HFFc6 (cell line): ENCODE data around the gene EVI5L. TPM values are rescaled to one million over a fixed set of nuclear protein-coding genes. Genes with fewer than 3 reads are reported as not detected.

Source experiments
- DNase-seq: peaks from one replicate; pipeline ENCODE4 v3.0.0-alpha.2; 2018
- H3K27ac Mint-ChIP-seq: 2 replicates; pipeline ENCODE4 v1.8.0; 2020; ENCODE audit warnings: mild to moderate bottlenecking, mixed read lengths
- H3K27me3 Mint-ChIP-seq: 2 replicates; pipeline ENCODE4 v1.8.0; 2021; ENCODE audit warnings: mild to moderate bottlenecking, moderate library complexity, mixed read lengths; ENCODE audit not compliant: insufficient read depth
- H3K36me3 Mint-ChIP-seq: 2 replicates; pipeline ENCODE4 v1.8.0; 2021; ENCODE audit warnings: low read depth, mixed read lengths
- H3K4me1 Mint-ChIP-seq: 2 replicates; pipeline ENCODE4 v1.8.0; 2020; ENCODE audit warnings: low read depth, mixed read lengths
- H3K4me3 Mint-ChIP-seq: 2 replicates; pipeline ENCODE4 v1.8.0; 2020; ENCODE audit warnings: mild to moderate bottlenecking, moderate library complexity, mixed read lengths
- H3K9me3 Mint-ChIP-seq: 2 replicates; pipeline ENCODE4 v1.8.0; 2020; ENCODE audit warnings: mild to moderate bottlenecking, mixed read lengths
- CTCF ChIP-seq: fragments of 200-600 bp; sonication (generic); IDR thresholded peaks from 2 replicates; pipeline ENCODE4 v1.5.0; 2021; ENCODE audit warnings: antibody characterized with exemption, mild to moderate bottlenecking
- total RNA-seq, 6 experiments: library from RNA; stranded (reverse); fragmentation: NEBNext Ultra II Directional; extraction: Animal tissue kit (Norgen Biotek cat#: 25700); gene quantifications; 2 replicates in 1 of 6; 3 replicates in 5 of 6; pipeline ENCODE4 v1.2.3, GENCODE V29; 2021

The EVI5L gene
- total RNA-seq, 6 experiments from 2014 or later = 26.4 to 33.0 (median 27.7) TPM

GRCh38 chr19:7894612-7895309, 64.7 kb downstream of the EVI5L start:
- no peak for DNase-seq
- no peaks in the 10 kb centered on the region for H3K9me3 Mint-ChIP-seq
- no peak overlapping the region for H3K27ac Mint-ChIP-seq
- no peaks in the 10 kb centered on the region; the same call in 1 of the 2 replicates for H3K27me3 Mint-ChIP-seq
- no peak overlapping the region for H3K4me3 Mint-ChIP-seq
- H3K36me3 Mint-ChIP-seq = no peaks in the 10 kb centered on the region; the same call in 1 of the 2 replicates
- no peak for TF ChIP-seq CTCF
- H3K4me1 Mint-ChIP-seq = no peaks in the 10 kb centered on the region

- Mint-ChIP-seq H3K27ac (no peak overlapping the region), H3K9me3 (no peaks in the 10 kb centered on the region), H3K4me3 (no peak overlapping the region), H3K27me3 (no peaks in the 10 kb centered on the region; the same call in 1 of the 2 replicates), H3K36me3 (no peaks in the 10 kb centered on the region; the same call in 1 of the 2 replicates), H3K4me1 (no peaks in the 10 kb centered on the region)
- no peak for DNase-seq
- no peak for TF ChIP-seq CTCF
These were observed 65.5 kb downstream of the EVI5L start for GRCh38 chr19:7895565-7895964.

- no peak overlapping the region for H3K4me3 Mint-ChIP-seq
These were observed 67.3 kb downstream of the EVI5L start for GRCh38 chr19:7897292-7897691.

GRCh38 chr19:7898967-7899366, 68.9 kb downstream of the EVI5L start:
- no peak overlapping the region for H3K4me3 Mint-ChIP-seq
- H3K4me1 Mint-ChIP-seq = peaks cover 6% of the 10 kb centered on the region
- no peaks in the 10 kb centered on the region for H3K9me3 Mint-ChIP-seq
- H3K36me3 Mint-ChIP-seq = no peaks in the 10 kb centered on the region; the same call in 1 of the 2 replicates
- no peak for DNase-seq
- H3K27me3 Mint-ChIP-seq = peaks cover 5% of the 10 kb centered on the region
- TF ChIP-seq CTCF = 0 out of 2 replicates have a peak, but pooled peaks have one; percentile 11
- H3K27ac Mint-ChIP-seq = no peak overlapping the region

More at GRCh38 chr19:7897292-7897691, 67.3 kb downstream of the EVI5L start:
- H3K4me1 Mint-ChIP-seq = peaks cover under 1% of the 10 kb centered on the region; the same call in 1 of the 2 replicates
- H3K27ac Mint-ChIP-seq = no peak overlapping the region
- H3K27me3 Mint-ChIP-seq = no peaks in the 10 kb centered on the region; the same call in 1 of the 2 replicates
- no peaks in the 10 kb centered on the region for H3K9me3 Mint-ChIP-seq
- TF ChIP-seq CTCF = no peak
- no peak for DNase-seq
- no peaks in the 10 kb centered on the region; the same call in 1 of the 2 replicates for H3K36me3 Mint-ChIP-seq

GRCh38 chr19:7899751-7900378, 69.8 kb downstream of the EVI5L start:
- Mint-ChIP-seq H3K27ac (no peak overlapping the region), H3K4me3 (no peak overlapping the region), H3K27me3 (peaks cover 5% of the 10 kb centered on the region), H3K4me1 (peaks cover 11% of the 10 kb centered on the region), H3K36me3 (peaks cover 3% of the 10 kb centered on the region), H3K9me3 (no peaks in the 10 kb centered on the region)
- no peak for TF ChIP-seq CTCF
- DNase-seq = no peak
